CD14-positive monocyte (primary cell): ENCODE results near the gene AKIRIN1. TPM values are rescaled to one million over a fixed set of nuclear protein-coding genes. Genes with fewer than 3 reads are reported as not detected.

ENCODE experiments used
- DNase-seq, 3 donors: peaks; one replicate each; pipeline ENCODE4 v3.0.0-alpha.2; 2011 to 2022
- H2AFZ ChIP-seq: 2 replicates; pipeline ENCODE4 v1.6.0; 2012; ENCODE audit warnings: mild to moderate bottlenecking, low read depth, low read length, inconsistent platforms; ENCODE audit not compliant: insufficient read depth, poor library complexity, severe bottlenecking
- H3K27ac ChIP-seq, 2 donors: 1 replicate in 1 of 2; 2 replicates in 1 of 2; pipeline ENCODE4 v1.5.1; 2012 to 2013; ENCODE audit warnings: low read length in 2 of 2, control low read depth in 1 of 2, inconsistent platforms in 1 of 2, low read depth in 1 of 2, mild to moderate bottlenecking in 1 of 2
- H3K27me3 ChIP-seq, 2 donors: one replicate each; pipeline versions ENCODE4 v1.6.0 to v1.6.1; 2011 to 2013; ENCODE audit warnings: low read length in 2 of 2; ENCODE audit not compliant: control insufficient read depth in 2 of 2, insufficient read depth in 2 of 2
- H3K36me3 ChIP-seq, 2 donors: replicated peaks in 1 of 2; 1 replicate in 1 of 2; 2 replicates in 1 of 2; pipeline versions ENCODE4 v1.5.1 to v1.6.1; 2012 to 2013; ENCODE audit warnings: low read length in 2 of 2, control low read depth in 1 of 2, inconsistent platforms in 1 of 2, mild to moderate bottlenecking in 1 of 2; ENCODE audit not compliant: insufficient read depth in 2 of 2, control insufficient read depth in 1 of 2
- H3K4me1 ChIP-seq, 2 donors: 1 replicate in 1 of 2; 2 replicates in 1 of 2; pipeline versions ENCODE4 v1.5.1 to v1.6.1; 2012 to 2013; ENCODE audit warnings: low read length in 2 of 2, control low read depth in 1 of 2, inconsistent platforms in 1 of 2, mild to moderate bottlenecking in 1 of 2, moderate library complexity in 1 of 2; ENCODE audit not compliant: insufficient read depth in 2 of 2, control insufficient read depth in 1 of 2
- H3K4me2 ChIP-seq: replicated peaks from 2 replicates; pipeline ENCODE3; 2012; ENCODE audit warnings: low read length, moderate library complexity, mild to moderate bottlenecking; ENCODE audit not compliant: poor library complexity, severe bottlenecking; ENCODE audit errors: extremely low read depth
- H3K4me3 ChIP-seq, 3 experiments: fragments of 200-600 bp in 1 of 3; sonication (generic) in 1 of 3; replicated peaks in 1 of 3; 1 replicate in 2 of 3; 2 replicates in 1 of 3; pipeline ENCODE4 v1.5.1; 2011 to 2013; ENCODE audit warnings: low read length in 3 of 3, mild to moderate bottlenecking in 3 of 3, control low read depth in 2 of 3, low read depth in 2 of 3, inconsistent platforms in 1 of 3, moderate library complexity in 1 of 3
- H3K79me2 ChIP-seq: 2 replicates; pipeline ENCODE4 v1.6.0; 2012; ENCODE audit warnings: mild to moderate bottlenecking, control low read depth, inconsistent platforms, low read length, moderate library complexity; ENCODE audit not compliant: insufficient read depth
- H3K9ac ChIP-seq: 2 replicates; pipeline ENCODE4 v1.6.0; 2017; ENCODE audit warnings: low read length, mild to moderate bottlenecking; ENCODE audit not compliant: insufficient read depth, poor library complexity, severe bottlenecking
- H3K9me3 ChIP-seq, 2 donors: replicated peaks in 1 of 2; 1 replicate in 1 of 2; 2 replicates in 1 of 2; pipeline versions ENCODE4 v1.5.1 to v1.6.1; 2012 to 2013; ENCODE audit warnings: low read length in 2 of 2, control low read depth in 1 of 2; ENCODE audit not compliant: control insufficient read depth in 1 of 2, insufficient read depth in 1 of 2
- H4K20me1 ChIP-seq: 2 replicates; pipeline ENCODE4 v1.6.0; 2012; ENCODE audit warnings: mild to moderate bottlenecking, low read length, control low read depth, moderate library complexity; ENCODE audit not compliant: insufficient read depth
- H3K27ac Mint-ChIP-seq, 7 donors: one replicate each; pipeline ENCODE4 v1.8.0; 2020; ENCODE audit warnings: mild to moderate bottlenecking in 7 of 7, mixed read lengths in 7 of 7, moderate library complexity in 6 of 7, inconsistent platforms in 2 of 7
- H3K27me3 Mint-ChIP-seq, 3 donors: one replicate each; pipeline ENCODE4 v1.8.0; 2021 to 2022; ENCODE audit warnings: low read depth in 3 of 3, mild to moderate bottlenecking in 3 of 3, mixed read lengths in 3 of 3, moderate library complexity in 3 of 3, inconsistent platforms in 1 of 3
- H3K36me3 Mint-ChIP-seq, 2 donors: one replicate each; pipeline ENCODE4 v1.8.0; 2020; ENCODE audit warnings: mixed read lengths in 2 of 2, inconsistent platforms in 1 of 2, mild to moderate bottlenecking in 1 of 2
- H3K4me1 Mint-ChIP-seq: one replicate; pipeline ENCODE4 v1.8.0; 2020; ENCODE audit warnings: mild to moderate bottlenecking, mixed read lengths
- H3K4me3 Mint-ChIP-seq, 2 donors: one replicate each; pipeline ENCODE4 v1.8.0; 2020; ENCODE audit warnings: mild to moderate bottlenecking in 2 of 2, mixed read lengths in 2 of 2, moderate library complexity in 1 of 2
- H3K9me3 Mint-ChIP-seq, 7 donors: one replicate each; pipeline ENCODE4 v1.8.0; 2020 to 2022; ENCODE audit warnings: mixed read lengths in 7 of 7, mild to moderate bottlenecking in 6 of 7, moderate library complexity in 6 of 7, inconsistent platforms in 2 of 7
- WGBS: methylation state at CpG from one replicate; pipeline ENCODE4 v1.1.5; 2013; ENCODE audit warnings: missing lambda C conversion rate; ENCODE audit not compliant: insufficient coverage; 5-methylcytosine and 5-hydroxymethylcytosine counted together
- intact Hi-C, 2 donors: fragments of 100-400 bp; cut with micrococcal nuclease; formaldehyde crosslinking; loops; one replicate each; pipeline versions ENCODE4 v1.15.0 to v1.15.1; 2023
- polyA plus RNA-seq, 3 donors: library from polyadenylated mRNA; depleted of rRNA in 1 of 3; unstranded in 2 of 3; stranded (reverse) in 1 of 3; fragments of 300-500 nt in 2 of 3; fragments of >200 nt in 1 of 3; fragmentation: Illumina TruSeq in 2 of 3; gene quantifications; 1 replicate in 2 of 3; 2 replicates in 1 of 3; pipeline ENCODE4 v1.2.3, GENCODE V29; 2012 to 2021
- TF ChIP-seq, protein P1 (sequence below): fragments of 200-600 bp; IDR thresholded peaks from one replicate; pipeline ENCODE4 v1.8.0; 2022; ENCODE audit warnings: antibody characterized with exemption, mild to moderate bottlenecking

AKIRIN1 gene
- polyA plus RNA-seq, 3 donors: 41.8 to 61.0 (median 60.8) TPM

DNA sequence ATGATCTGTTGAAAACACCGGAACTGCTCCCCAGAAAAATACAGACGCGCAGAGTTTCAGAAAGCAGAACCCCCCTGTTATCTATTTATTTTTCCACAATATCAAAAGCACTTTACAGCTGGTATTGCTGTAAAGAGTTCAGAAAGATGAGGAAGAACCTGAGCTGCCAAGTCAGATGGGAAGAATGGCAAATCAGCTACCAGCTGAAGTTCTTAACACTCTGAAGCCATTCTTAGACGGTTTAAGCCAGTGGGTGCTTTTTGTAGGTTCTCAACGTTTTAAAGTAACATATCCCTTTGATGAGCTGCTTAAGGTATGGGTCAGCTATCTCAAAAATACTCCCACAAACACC, 714 bp upstream of the AKIRIN1 start:
- peaks cover 9 to 21% of the 10 kb centered on the region in 2 donors for H3K36me3 Mint-ChIP-seq
- Histone ChIP-seq H3K4me3 (peak overlapping the region; percentile 57 to 99 (median 91)), H4K20me1 (peaks cover 35% of the 10 kb centered on the region), H3K9ac (peak overlapping the region; percentile 97), H3K79me2 (peaks cover 43% of the 10 kb centered on the region), H3K9me3 (no peaks in the 10 kb centered on the region), H3K4me2 (peak overlapping the region; percentile 85), H3K27ac (peak overlapping the region in 1 of 2 donors; percentile 90), H3K36me3 (peaks cover 0 to 2% of the 10 kb centered on the region in 2 donors), H2AFZ (peak overlapping the region; percentile 90), H3K27me3 (no peaks in the 10 kb centered on the region), H3K4me1 (peaks cover 17 to 22% of the 10 kb centered on the region in 2 donors)
- H3K27me3 Mint-ChIP-seq: peaks cover 0 to 1% (median 0%) of the 10 kb centered on the region in 3 donors
- H3K9me3 Mint-ChIP-seq: no peaks in the 10 kb centered on the region
- peak overlapping the region; percentile 68 to 90 (median 81) for H3K27ac Mint-ChIP-seq
- intact Hi-C loops: loop anchor here in 1 of 2 donors (2.0 kb wide), 1 partner anchor 132 kb away; the partner anchor contains the start of gene RRAGC
- WGBS: 80% methylated on average over 2 of the region's 5 CpGs
- peak in 1 of 3 donors; percentile 7 for DNase-seq
- H3K4me1 Mint-ChIP-seq: peaks cover 22% of the 10 kb centered on the region
- peak overlapping the region; percentile 73 to 74 for H3K4me3 Mint-ChIP-seq
- TF ChIP-seq, protein P1, sequence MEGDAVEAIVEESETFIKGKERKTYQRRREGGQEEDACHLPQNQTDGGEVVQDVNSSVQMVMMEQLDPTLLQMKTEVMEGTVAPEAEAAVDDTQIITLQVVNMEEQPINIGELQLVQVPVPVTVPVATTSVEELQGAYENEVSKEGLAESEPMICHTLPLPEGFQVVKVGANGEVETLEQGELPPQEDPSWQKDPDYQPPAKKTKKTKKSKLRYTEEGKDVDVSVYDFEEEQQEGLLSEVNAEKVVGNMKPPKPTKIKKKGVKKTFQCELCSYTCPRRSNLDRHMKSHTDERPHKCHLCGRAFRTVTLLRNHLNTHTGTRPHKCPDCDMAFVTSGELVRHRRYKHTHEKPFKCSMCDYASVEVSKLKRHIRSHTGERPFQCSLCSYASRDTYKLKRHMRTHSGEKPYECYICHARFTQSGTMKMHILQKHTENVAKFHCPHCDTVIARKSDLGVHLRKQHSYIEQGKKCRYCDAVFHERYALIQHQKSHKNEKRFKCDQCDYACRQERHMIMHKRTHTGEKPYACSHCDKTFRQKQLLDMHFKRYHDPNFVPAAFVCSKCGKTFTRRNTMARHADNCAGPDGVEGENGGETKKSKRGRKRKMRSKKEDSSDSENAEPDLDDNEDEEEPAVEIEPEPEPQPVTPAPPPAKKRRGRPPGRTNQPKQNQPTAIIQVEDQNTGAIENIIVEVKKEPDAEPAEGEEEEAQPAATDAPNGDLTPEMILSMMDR: no peak

DNA sequence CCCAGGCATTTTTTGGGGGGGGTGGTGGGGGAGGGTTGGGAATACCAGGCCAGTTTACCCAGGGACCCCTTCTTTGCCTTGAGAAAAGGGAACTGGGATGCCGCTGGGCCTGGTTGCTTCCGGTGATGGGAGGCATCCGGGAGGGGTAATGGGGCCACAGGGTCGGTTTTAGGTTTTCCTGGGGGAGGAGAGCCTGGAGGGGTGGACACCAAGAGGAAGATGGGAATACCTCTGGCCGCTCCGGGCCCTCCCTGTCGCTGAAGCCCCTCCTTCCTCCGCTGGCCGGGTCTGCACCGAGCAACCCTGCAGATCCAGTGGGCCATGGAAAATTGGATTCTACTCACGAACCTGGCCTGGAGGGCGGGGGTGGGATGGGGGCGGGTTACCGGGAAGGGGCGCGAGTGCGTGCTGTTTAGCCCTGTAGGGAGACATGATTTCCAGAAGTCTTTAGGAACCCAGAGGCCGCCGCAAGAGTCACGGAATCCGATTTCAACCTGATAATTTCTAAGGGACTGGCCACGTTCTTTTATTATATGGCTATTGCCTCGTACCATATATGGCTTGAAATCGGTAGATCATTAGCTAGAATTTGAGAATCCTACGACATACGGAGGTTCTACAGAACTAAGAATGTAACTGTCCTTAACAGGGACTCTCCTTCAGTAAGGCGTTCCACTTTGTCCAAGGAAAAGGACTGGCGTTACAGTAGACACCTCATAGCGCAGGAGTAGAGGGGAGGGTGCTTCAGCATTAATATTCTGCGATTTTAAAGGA, 749 bp downstream of the AKIRIN1 start:
- peaks cover 25% of the 10 kb centered on the region for H3K4me1 Mint-ChIP-seq

More for the DNA sequence above, 749 bp downstream of the AKIRIN1 start:
- Histone ChIP-seq H3K79me2 (peaks cover 58% of the 10 kb centered on the region), H3K27me3 (no peaks in the 10 kb centered on the region), H3K9ac (peak overlapping the region; percentile 97), H3K4me2 (peak overlapping the region; percentile 85), H3K27ac (peak overlapping the region; percentile 58 to 90), H4K20me1 (peaks cover 49% of the 10 kb centered on the region), H3K4me3 (peak overlapping the region; percentile 83 to 99 (median 91)), H3K36me3 (peaks cover 4 to 10% of the 10 kb centered on the region in 2 donors), H3K4me1 (peaks cover 17 to 22% of the 10 kb centered on the region in 2 donors), H2AFZ (peak overlapping the region; percentile 67), H3K9me3 (no peaks in the 10 kb centered on the region)
- DNase-seq: peak; percentile 16 to 48 (median 18)
- no peaks in the 10 kb centered on the region for H3K27me3 Mint-ChIP-seq
- intact Hi-C loops: loop anchor here in 1 of 2 donors (2.0 kb wide), 1 partner anchor 133 kb away; the partner anchor contains the start of gene RRAGC
- peaks cover 12 to 35% of the 10 kb centered on the region in 2 donors for H3K36me3 Mint-ChIP-seq
- peak overlapping the region; percentile 73 to 89 (median 85) for H3K27ac Mint-ChIP-seq
- 0% methylated on average over 17 of the region's 30 CpGs for WGBS
- no peaks in the 10 kb centered on the region for H3K9me3 Mint-ChIP-seq
- peak overlapping the region; percentile 82 to 93 for H3K4me3 Mint-ChIP-seq
- TF ChIP-seq, protein P1: no peak
